Adrenal gland (tissue), 12 donors: ENCODE data around the gene LHX1. TPM values are rescaled to one million over a fixed set of nuclear protein-coding genes. Genes with fewer than 3 reads are reported as not detected.

Experiments
- DNase-seq, 7 donors: peaks; one replicate each; pipeline ENCODE4 v3.0.0-alpha.2; 2019 to 2020
- H3K27ac ChIP-seq, 5 donors: fragments of 200-600 bp; sonication (generic) in 4 of 5; 1 replicate in 3 of 5; 2 replicates in 2 of 5; pipeline versions ENCODE4 v1.5.1 to v1.8.0; 2016 to 2020; ENCODE audit warnings: mild to moderate bottlenecking in 1 of 5
- H3K27me3 ChIP-seq: fragments of 200-600 bp; 2 replicates; pipeline ENCODE4 v1.8.0; 2021
- H3K36me3 ChIP-seq, 2 donors: fragments of 200-600 bp; replicated peaks in 1 of 2; 1 replicate in 1 of 2; 2 replicates in 1 of 2; pipeline versions ENCODE4 v1.5.1 to v1.8.0; 2018 to 2022
- H3K4me1 ChIP-seq, 2 donors: fragments of 200-600 bp; replicated peaks in 1 of 2; 1 replicate in 1 of 2; 2 replicates in 1 of 2; pipeline versions ENCODE4 v1.5.1 to v1.8.0; 2018 to 2021
- H3K4me3 ChIP-seq, 4 donors: fragments of 200-600 bp; sonication (generic) in 3 of 4; one replicate each; pipeline ENCODE4 v1.5.1; 2016 to 2018
- H3K9me3 ChIP-seq, 3 donors: fragments of 200-600 bp; sonication (generic) in 1 of 3; replicated peaks in 1 of 3; 1 replicate in 2 of 3; 2 replicates in 1 of 3; pipeline versions ENCODE4 v1.5.1 to v1.8.0; 2016 to 2021
- POLR2A ChIP-seq, 2 donors: fragments of 450-650 bp; IDR thresholded peaks; one replicate each; pipeline ENCODE4 v1.6.1; 2017; ENCODE audit warnings: antibody characterized with exemption in 2 of 2, mild to moderate bottlenecking in 2 of 2, moderate library complexity in 1 of 2
- WGBS, 4 donors: extraction: QIAGEN DNeasy Blood & Tissue Kit in 2 of 4; methylation state at CpG; one replicate each; pipeline versions ENCODE4 v1.1.5 to v1.1.7; 2013 to 2017; 5-methylcytosine and 5-hydroxymethylcytosine counted together
- intact Hi-C, 2 donors: fragments of 100-400 bp; cut with DNase I; formaldehyde crosslinking; loops; one replicate each; pipeline versions ENCODE4 v1.14.1 to v1.15.0; 2022 to 2023
- polyA plus RNA-seq, 3 donors: library from polyadenylated mRNA; stranded (reverse); fragments of 200-250 nt in 2 of 3; fragments of 350-450 nt in 1 of 3; fragmentation: Illumina TruSeq in 1 of 3; extraction: RNeasy Lipid Tissue Mini Kit (QIAGEN cat#74804) in 1 of 3; gene quantifications; one replicate each; pipeline ENCODE4 v1.2.3, GENCODE V29; 2013 to 2014
- total RNA-seq, 9 donors: library from RNA; depleted of rRNA in 4 of 9; stranded (reverse); fragments of >200 nt in 4 of 9; fragments of 120-200 nt in 1 of 9; fragmentation: NEBNext Ultra II Directional in 1 of 9; extraction: Animal tissue kit (Norgen Biotek cat#: 25700) in 1 of 9; gene quantifications; one replicate each; pipeline versions ENCODE4 v1.1.0 to v1.2.4, GENCODE V29; 2013 to 2023
- TF ChIP-seq, protein P1 (sequence below), 6 experiments: fragments of 450-650 bp in 4 of 6; fragments of 200-600 bp in 2 of 6; sonication (generic) in 1 of 6; IDR thresholded peaks; 1 replicate in 5 of 6; 2 replicates in 1 of 6; pipeline versions ENCODE4 v1.5.1 to v1.8.0; 2016 to 2021; ENCODE audit warnings: antibody characterized with exemption in 6 of 6, mild to moderate bottlenecking in 2 of 6, moderate library complexity in 1 of 6
- donor health status: healthy with polysubstance abuse.
- donor health status: Bipolar disorder and iron deficiency.
- donor health status: DM: yes; HTN: yes; CAD: no.
- donor health status: DM: no; HTN: no; CAD: no.
- donor health status: DM: no; HTN: no; CAD: no.
- donor health status: DM: yes; HTN: yes; CAD: no.

LHX1 gene
- total and polyA plus RNA-seq, 12 donors = not detected

DNA sequence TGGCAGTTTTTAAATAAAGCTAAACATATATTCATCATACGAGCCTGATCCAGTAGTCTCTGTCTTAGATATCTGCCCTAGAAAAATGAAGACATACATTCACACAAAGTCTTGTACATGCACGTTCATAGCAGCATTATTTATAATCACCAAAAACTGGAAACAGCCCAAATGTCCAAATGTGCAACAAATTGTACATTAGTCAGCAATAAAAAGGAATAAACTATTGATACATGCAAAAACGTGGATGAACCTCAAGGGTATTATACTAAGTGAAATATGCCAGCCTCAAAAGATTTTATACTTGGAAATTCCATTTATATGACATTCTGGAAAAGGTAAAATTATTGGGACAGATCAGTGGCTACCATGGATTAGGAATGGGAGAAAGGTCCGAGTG, 34.2 kb downstream of the LHX1 start:
- DNase-seq = no peak
- no peaks in the 10 kb centered on the region for H3K27me3 ChIP-seq
- H3K4me1 ChIP-seq = peaks cover 0 to 5% of the 10 kb centered on the region in 2 donors
- H3K9me3 ChIP-seq = no peaks in the 10 kb centered on the region
- H3K27ac ChIP-seq = no peak overlapping the region
- TF ChIP-seq, protein P1, sequence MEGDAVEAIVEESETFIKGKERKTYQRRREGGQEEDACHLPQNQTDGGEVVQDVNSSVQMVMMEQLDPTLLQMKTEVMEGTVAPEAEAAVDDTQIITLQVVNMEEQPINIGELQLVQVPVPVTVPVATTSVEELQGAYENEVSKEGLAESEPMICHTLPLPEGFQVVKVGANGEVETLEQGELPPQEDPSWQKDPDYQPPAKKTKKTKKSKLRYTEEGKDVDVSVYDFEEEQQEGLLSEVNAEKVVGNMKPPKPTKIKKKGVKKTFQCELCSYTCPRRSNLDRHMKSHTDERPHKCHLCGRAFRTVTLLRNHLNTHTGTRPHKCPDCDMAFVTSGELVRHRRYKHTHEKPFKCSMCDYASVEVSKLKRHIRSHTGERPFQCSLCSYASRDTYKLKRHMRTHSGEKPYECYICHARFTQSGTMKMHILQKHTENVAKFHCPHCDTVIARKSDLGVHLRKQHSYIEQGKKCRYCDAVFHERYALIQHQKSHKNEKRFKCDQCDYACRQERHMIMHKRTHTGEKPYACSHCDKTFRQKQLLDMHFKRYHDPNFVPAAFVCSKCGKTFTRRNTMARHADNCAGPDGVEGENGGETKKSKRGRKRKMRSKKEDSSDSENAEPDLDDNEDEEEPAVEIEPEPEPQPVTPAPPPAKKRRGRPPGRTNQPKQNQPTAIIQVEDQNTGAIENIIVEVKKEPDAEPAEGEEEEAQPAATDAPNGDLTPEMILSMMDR (IDR thresholded peaks at IDR 0.05) = no peak
- TF ChIP-seq POLR2A (IDR thresholded peaks at IDR 0.05) = no peak
- 74 to 80% (median 76%) methylated on average over 4 of the region's 4 CpGs for WGBS, 4 donors
- no peaks in the 10 kb centered on the region for H3K36me3 ChIP-seq
- intact Hi-C loops = no loop called here
- no peak overlapping the region for H3K4me3 ChIP-seq

DNA sequence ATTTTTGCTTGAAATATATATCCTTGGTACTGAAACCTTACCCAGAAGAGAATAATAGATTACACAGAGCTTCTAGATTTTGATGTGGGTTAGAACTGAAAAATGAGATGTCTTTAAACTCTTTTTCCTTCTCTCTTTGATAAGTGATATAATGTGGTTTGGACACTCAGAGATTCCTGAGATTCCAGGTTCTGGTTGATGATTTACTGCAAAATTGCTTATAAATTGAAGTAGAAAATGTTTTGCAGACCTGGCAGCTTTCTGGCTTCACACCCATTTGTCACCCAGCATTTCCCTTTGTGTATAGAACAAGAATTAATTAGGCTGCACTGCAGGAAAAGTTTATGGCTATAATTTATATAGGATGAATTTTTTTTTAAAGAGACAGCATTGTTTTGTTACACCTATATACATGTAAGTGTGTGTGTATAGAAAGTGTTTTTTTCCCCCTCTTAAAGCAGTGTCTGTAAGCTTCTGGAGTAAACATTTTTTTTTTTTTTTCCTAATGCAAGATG, 35.0 kb downstream of the LHX1 start:
- DNase-seq = no peak
- Histone ChIP-seq H3K27me3 (no peaks in the 10 kb centered on the region), H3K4me1 (peaks cover 0 to 5% of the 10 kb centered on the region in 2 donors), H3K36me3 (no peaks in the 10 kb centered on the region), H3K4me3 (no peak overlapping the region), H3K9me3 (no peaks in the 10 kb centered on the region), H3K27ac (no peak overlapping the region)
- TF ChIP-seq, protein P1 (IDR thresholded peaks at IDR 0.05) = no peak
- no peak for TF ChIP-seq POLR2A (IDR thresholded peaks at IDR 0.05)
- intact Hi-C loops = no loop called here

DNA sequence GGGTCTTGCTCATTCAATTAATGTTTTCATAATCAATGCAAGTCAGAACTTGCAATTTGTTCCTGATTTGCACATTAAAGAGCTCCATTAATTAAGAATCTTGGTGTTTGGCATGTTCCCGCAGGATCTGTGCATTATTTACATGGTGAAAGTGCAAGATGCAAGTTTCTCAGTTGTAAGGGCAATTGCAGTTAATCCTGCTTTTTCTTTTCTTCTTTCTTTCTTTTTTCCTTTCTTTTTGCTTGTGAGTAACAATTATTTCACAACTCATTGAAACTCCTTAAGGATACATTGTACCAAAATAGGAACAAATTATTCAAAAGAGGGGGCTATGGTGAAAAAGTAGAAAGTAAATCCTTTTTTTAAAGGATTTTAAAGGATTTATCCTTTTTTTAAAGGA, 35.6 kb downstream of the LHX1 start:
- Histone ChIP-seq H3K4me3 (no peak overlapping the region), H3K36me3 (no peaks in the 10 kb centered on the region), H3K27me3 (no peaks in the 10 kb centered on the region), H3K27ac (no peak overlapping the region), H3K9me3 (no peaks in the 10 kb centered on the region), H3K4me1 (peaks cover 0 to 5% of the 10 kb centered on the region in 2 donors)
- no peak for TF ChIP-seq POLR2A (IDR thresholded peaks at IDR 0.05)
- TF ChIP-seq, protein P1 (IDR thresholded peaks at IDR 0.05) = no peak
- WGBS, 4 donors = 97 to 100% (median 99%) methylated on average over 1 of the region's 1 CpG
- intact Hi-C loops = no loop called here
- DNase-seq = no peak

DNA sequence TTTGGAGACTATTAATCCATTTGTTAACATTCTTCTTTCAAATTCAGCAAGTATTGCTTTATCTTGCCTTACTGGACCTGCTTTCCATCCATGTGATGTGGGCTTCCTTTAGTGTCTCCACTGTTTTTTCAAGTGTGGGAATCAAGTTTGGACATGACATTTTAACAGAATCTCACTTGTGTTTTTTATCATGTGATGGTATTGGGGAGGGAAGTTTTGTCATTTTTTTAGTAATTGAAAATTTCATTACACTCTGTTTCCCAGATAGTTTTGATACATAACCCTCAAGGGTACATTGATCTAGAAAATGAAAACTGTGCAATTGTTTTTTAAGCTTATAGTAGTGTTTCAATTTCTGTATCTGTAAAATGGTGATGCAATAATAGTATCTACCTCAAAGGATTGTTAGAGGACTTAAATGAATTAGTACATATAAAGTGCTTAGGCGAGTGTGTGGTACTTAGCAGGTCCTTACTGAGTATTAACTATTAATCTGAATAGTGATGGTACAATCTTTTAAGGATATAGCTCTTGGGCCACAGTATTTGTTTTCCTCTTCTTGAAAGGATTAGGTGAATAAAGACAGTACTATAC, 38.7 kb downstream of the LHX1 start:
- DNase-seq = no peak
- intact Hi-C loops = no loop called here
- H3K36me3 ChIP-seq = no peaks in the 10 kb centered on the region
- no peaks in the 10 kb centered on the region for H3K9me3 ChIP-seq
- peaks cover 7 to 26% of the 10 kb centered on the region in 2 donors for H3K4me1 ChIP-seq
- no peaks in the 10 kb centered on the region for H3K27me3 ChIP-seq
- no peak overlapping the region for H3K27ac ChIP-seq
- H3K4me3 ChIP-seq = no peak overlapping the region
- WGBS, 4 donors = 86 to 100% (median 92%) methylated on average over 1 of the region's 1 CpG
- TF ChIP-seq, protein P1 (IDR thresholded peaks at IDR 0.05) = no peak
- TF ChIP-seq POLR2A (IDR thresholded peaks at IDR 0.05) = no peak
